NCI-H1048 (cell line): ENCODE results near the gene DOCK2.
"Not testable (repeated sequence)": the region's sequence is repeated elsewhere in the genome, so short reads cannot be mapped to it uniquely, and the experiment has no call there.

ENCODE experiments used
- DNase-seq: peaks from one replicate; lab custom pipeline; 2025; lab: John Stamatoyannopoulos, UW

DOCK2 gene

GRCh38 chr5:169943026-169943425, 306.0 kb downstream of the DOCK2 start:
- no peak for DNase-seq

DNA sequence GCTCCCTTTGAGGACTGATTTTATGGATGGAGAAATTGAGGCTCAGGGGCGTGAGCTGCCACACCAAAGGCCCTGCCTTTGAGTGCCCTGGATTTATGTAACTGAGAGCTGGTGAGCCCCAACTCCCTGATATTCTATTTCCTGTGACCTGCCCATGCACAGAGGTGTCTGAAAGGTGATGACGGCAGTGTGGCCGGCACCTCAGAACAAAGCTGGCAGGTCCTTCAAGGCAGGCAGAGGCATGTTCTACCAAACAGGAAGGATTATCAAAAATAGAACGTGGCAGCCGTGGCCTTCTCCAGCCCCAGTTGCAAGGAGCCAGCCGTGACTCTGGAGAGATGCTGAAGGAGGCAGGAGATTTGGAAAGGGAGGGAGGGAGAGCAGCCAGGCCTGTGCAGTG, 307.0 kb downstream of the DOCK2 start:
- DNase-seq, result no peak

GRCh38 chr5:169944922-169945680, 308.0 kb downstream of the DOCK2 start:
- no peak for DNase-seq

GRCh38 chr5:169945831-169946261, 308.8 kb downstream of the DOCK2 start:
- no peak for DNase-seq

- DNase-seq, result no peak
Measured at GRCh38 chr5:169946743-169947295, 309.7 kb downstream of the DOCK2 start.

- DNase-seq, result no peak
Measured at GRCh38 chr5:169950333-169950732, 313.3 kb downstream of the DOCK2 start.

- not testable (repeated sequence) for DNase-seq
Measured at GRCh38 chr5:169953196-169953595, 316.1 kb downstream of the DOCK2 start.

- DNase-seq, result no peak
Measured at GRCh38 chr5:169954786-169955185, 317.7 kb downstream of the DOCK2 start.

DNA sequence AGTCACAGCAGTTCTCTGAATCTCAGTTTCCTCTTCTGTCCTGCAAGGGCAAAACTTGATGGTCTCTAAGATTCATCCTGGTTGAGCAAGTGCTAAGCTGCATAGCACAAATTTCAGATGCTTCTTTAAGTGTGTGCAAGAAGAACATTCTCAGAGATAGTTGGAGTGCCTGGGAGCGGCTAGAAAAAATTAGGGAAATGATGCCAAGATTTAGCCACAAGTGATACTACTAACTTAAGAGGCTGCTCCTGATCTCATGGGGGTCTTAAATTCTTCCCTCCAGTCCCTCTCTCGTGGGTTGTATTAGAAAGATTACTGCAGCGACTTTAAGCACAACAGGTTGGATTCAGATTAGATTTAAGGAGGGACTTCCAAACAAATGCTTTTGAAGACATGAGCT, 319.1 kb downstream of the DOCK2 start:
- no peak for DNase-seq

DNA sequence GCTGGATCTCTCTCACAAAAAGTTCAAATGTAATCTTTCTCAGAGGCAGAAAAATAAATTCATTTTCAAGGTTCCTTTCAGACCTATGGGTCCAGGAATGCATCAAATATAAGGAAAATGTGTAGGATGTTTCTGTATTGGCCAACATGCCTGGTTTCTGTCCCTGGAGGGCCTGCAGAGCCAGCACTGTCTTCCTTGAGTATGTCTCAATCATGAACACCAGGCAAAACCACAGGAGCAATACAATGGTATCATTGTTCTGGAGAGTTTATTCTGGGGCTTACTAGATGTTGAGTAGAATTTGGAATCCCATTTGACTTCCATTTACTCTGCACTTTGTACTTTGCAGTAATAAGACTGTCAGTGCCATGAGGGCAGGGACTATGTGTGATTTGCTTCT, 319.7 kb downstream of the DOCK2 start:
- no peak for DNase-seq

- DNase-seq, result no peak
Measured at GRCh38 chr5:169958278-169958677, 321.2 kb downstream of the DOCK2 start.

- DNase-seq, result no peak
Measured at GRCh38 chr5:169960659-169961058, 323.6 kb downstream of the DOCK2 start.

- DNase-seq, result no peak
Measured at GRCh38 chr5:169964246-169964645, 327.2 kb downstream of the DOCK2 start.

GRCh38 chr5:169970339-169970738, 333.3 kb downstream of the DOCK2 start:
- DNase-seq, result no peak

GRCh38 chr5:169970911-169971765, 334.1 kb downstream of the DOCK2 start:
- no peak for DNase-seq

GRCh38 chr5:169971780-169972179, 334.7 kb downstream of the DOCK2 start:
- no peak for DNase-seq

GRCh38 chr5:169973056-169973455, 336.0 kb downstream of the DOCK2 start:
- DNase-seq, result no peak

GRCh38 chr5:169974121-169974770, 337.2 kb downstream of the DOCK2 start:
- no peak for DNase-seq

DNA sequence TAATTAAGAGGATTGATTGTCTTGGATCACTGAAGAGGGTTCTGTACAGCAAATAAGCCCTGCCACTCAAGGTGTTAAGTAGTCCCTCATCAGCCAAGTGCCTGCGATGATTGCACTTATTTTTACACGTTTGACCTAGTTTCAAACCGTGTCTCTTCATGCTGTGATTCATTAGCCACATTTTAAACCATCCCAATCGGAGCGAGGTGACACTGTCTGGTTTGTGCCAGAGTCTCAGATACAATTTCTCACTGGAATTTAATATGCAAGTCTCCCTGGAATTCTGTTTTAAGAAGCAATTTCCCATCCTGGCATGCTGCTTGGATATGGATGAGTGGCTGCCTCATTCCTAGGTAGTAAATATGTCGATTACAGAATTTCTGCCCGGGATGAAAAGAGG, 341.6 kb downstream of the DOCK2 start:
- no peak for DNase-seq

DNA sequence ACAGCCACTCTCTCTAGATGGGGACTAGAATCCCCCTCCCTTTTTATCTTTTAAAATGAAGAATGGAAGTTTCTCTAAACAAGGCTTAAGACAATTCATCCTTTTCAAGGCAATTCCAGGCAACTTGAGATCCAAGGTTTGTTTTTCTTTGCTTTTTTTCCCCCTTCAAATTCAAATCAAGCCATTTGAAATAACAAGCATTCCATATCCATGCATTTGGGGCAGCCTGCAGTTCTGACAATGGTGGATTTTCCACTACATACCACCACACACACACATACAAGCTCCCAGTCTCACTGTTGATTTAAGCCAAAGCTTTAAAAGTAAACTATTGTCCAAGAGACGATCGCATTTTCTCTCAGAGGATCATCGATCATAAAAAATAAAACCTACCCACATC, 342.8 kb downstream of the DOCK2 start:
- DNase-seq, result no peak

DNA sequence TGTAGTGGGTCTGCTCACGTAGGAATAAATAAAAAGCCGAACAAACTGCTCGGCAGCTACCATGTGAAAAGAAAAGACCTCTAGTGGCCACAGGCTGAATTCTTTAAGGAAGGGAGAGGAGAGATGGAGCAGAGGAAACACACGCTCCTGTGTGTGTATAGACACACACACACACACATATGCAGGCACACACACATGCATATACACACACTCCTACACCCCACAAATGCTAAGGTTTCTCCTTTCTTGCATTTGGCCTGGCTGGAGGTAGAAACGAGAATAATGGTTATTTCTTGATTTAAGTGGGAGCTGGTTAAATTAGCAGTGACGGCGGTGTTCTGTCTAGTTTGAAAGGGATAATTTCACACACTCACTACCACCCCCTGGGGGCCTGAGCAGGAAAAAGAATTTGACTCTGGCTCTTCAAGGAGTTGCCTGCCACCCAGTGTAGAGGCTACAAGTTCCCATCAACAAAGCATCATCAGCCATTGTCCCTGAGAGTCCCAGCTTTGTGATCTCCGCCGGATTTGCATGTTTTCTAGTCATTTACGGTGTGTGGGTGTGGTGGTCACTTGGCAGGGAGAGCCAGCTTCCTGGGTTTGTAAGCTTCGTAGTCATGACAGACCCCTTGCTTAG, 343.5 kb downstream of the DOCK2 start, which contains the start of gene INSYN2B:
TSS of gene INSYN2B (minus strand) at position 78 of the 636 bp plus-strand sequence. CDS start 96,597 bp downstream, outside the sequence.
- no peak for DNase-seq

GRCh38 chr5:169988206-169988605, 351.1 kb downstream of the DOCK2 start:
- DNase-seq, result no peak
